Activated B cell treated with CpG ODN at 0.5 μM for 24 hours (primary cell): ENCODE results near the gene MYO5A. TPM values are rescaled to one million over a fixed set of nuclear protein-coding genes. Genes with fewer than 3 reads are reported as not detected.

Experiments used
- ATAC-seq: fragments of 200-7000 bp; cut with Tn5 transposase; one replicate; pipeline ENCODE4 v1.10.0; 2021; ENCODE audit warnings: low read depth, mild to moderate bottlenecking, moderate library complexity
- CTCF ChIA-PET: fragments of 350-600 bp; sonication (Branson Sonifier 250); formaldehyde crosslinking; loops from one replicate; lab custom pipeline; 2021; ENCODE audit warnings: antibody characterized with exemption; lab: Charles Lee
- POLR2A ChIA-PET: fragments of 350-600 bp; sonication (Branson Sonifier 250); formaldehyde crosslinking; loops from one replicate; lab custom pipeline; 2021; ENCODE audit warnings: antibody characterized with exemption; lab: Charles Lee
- DNase-seq: peaks from one replicate; pipeline ENCODE4 v3.0.0; 2022
- H3K27ac Mint-ChIP-seq: one replicate; pipeline ENCODE4 v1.8.0; 2020; ENCODE audit warnings: mixed read lengths
- H3K27me3 Mint-ChIP-seq: one replicate; pipeline ENCODE4 v1.8.0; 2021; ENCODE audit warnings: mixed read lengths
- H3K36me3 Mint-ChIP-seq: one replicate; pipeline ENCODE4 v1.8.0; 2021; ENCODE audit warnings: low read depth, mixed read lengths
- H3K4me1 Mint-ChIP-seq: one replicate; pipeline ENCODE4 v1.8.0; 2021; ENCODE audit warnings: mixed read lengths
- H3K4me3 Mint-ChIP-seq: one replicate; pipeline ENCODE4 v1.8.0; 2020; ENCODE audit warnings: mild to moderate bottlenecking, mixed read lengths
- H3K9me3 Mint-ChIP-seq: one replicate; pipeline ENCODE4 v1.8.0; 2020; ENCODE audit warnings: mixed read lengths
- CTCF ChIP-seq: fragments of 200-600 bp; IDR thresholded peaks from one replicate; pipeline ENCODE4 v1.8.0; 2022; ENCODE audit warnings: antibody characterized with exemption, mild to moderate bottlenecking
- intact Hi-C: fragments of 100-400 bp; cut with micrococcal nuclease; formaldehyde crosslinking; loops from one replicate; pipeline ENCODE4 v1.15.1; 2024
- total RNA-seq: library from RNA; stranded (reverse); gene quantifications from 2 replicates; pipeline ENCODE4 v1.2.3, GENCODE V29; 2022

MYO5A gene
- total RNA-seq, 1 donor from 2014 or later, result 49.1 TPM

- Mint-ChIP-seq H3K4me3 (no peak overlapping the region), H3K4me1 (no peaks in the 10 kb centered on the region), H3K27me3 (no peaks in the 10 kb centered on the region), H3K9me3 (no peaks in the 10 kb centered on the region), H3K27ac (no peak overlapping the region), H3K36me3 (peaks cover 75% of the 10 kb centered on the region)
- ATAC-seq (no peak), DNase-seq (no peak)
- TF ChIP-seq CTCF, result no peak
- intact Hi-C loops, result no loop called here
- CTCF ChIA-PET, result no interaction called here
- POLR2A ChIA-PET, result no interaction called here
Observed at GRCh38 chr15:52360229-52361203, 168.2 kb downstream of the MYO5A start.

GRCh38 chr15:52359722-52360121, 169.0 kb downstream of the MYO5A start:
- H3K36me3 Mint-ChIP-seq, result peaks cover 70% of the 10 kb centered on the region
- DNase-seq (no peak), ATAC-seq (no peak)
- no peaks in the 10 kb centered on the region for H3K27me3 Mint-ChIP-seq
- POLR2A ChIA-PET, result no interaction called here
- no peak overlapping the region for H3K27ac Mint-ChIP-seq
- H3K4me3 Mint-ChIP-seq, result no peak overlapping the region
- no peaks in the 10 kb centered on the region for H3K9me3 Mint-ChIP-seq
- no peaks in the 10 kb centered on the region for H3K4me1 Mint-ChIP-seq
- no peak for TF ChIP-seq CTCF
- CTCF ChIA-PET, result no interaction called here
- intact Hi-C loops, result no loop called here

- intact Hi-C loops, result no loop called here
- H3K4me3 Mint-ChIP-seq, result no peak overlapping the region
- H3K27me3 Mint-ChIP-seq, result no peaks in the 10 kb centered on the region
- no peak for TF ChIP-seq CTCF
- DNase-seq (no peak), ATAC-seq (no peak)
- H3K4me1 Mint-ChIP-seq, result no peaks in the 10 kb centered on the region
- ChIA-PET POLR2A (no interaction called here), CTCF (no interaction called here)
- no peaks in the 10 kb centered on the region for H3K9me3 Mint-ChIP-seq
- H3K27ac Mint-ChIP-seq, result no peak overlapping the region
- peaks cover 64% of the 10 kb centered on the region for H3K36me3 Mint-ChIP-seq
Observed at GRCh38 chr15:52357949-52358348, 170.7 kb downstream of the MYO5A start.

GRCh38 chr15:52352086-52352485, 176.6 kb downstream of the MYO5A start:
- H3K27ac Mint-ChIP-seq, result no peak overlapping the region
- H3K36me3 Mint-ChIP-seq, result peaks cover 62% of the 10 kb centered on the region
- ChIA-PET CTCF (no interaction called here), POLR2A (no interaction called here)
- no peak for TF ChIP-seq CTCF
- no peaks in the 10 kb centered on the region for H3K9me3 Mint-ChIP-seq
- H3K4me3 Mint-ChIP-seq, result no peak overlapping the region
- no peaks in the 10 kb centered on the region for H3K27me3 Mint-ChIP-seq
- intact Hi-C loops, result no loop called here
- ATAC-seq (no peak), DNase-seq (no peak)
- no peaks in the 10 kb centered on the region for H3K4me1 Mint-ChIP-seq

GRCh38 chr15:52351206-52351908, 177.3 kb downstream of the MYO5A start:
- no peak for TF ChIP-seq CTCF
- POLR2A ChIA-PET, result no interaction called here
- intact Hi-C loops, result no loop called here
- H3K27ac Mint-ChIP-seq, result no peak overlapping the region
- no peaks in the 10 kb centered on the region for H3K9me3 Mint-ChIP-seq
- CTCF ChIA-PET, result interaction anchor here (1.2 kb wide), 1 partner anchor 273 kb away, joined by 3 read pairs; no protein-coding TSS in a partner anchor
- no peaks in the 10 kb centered on the region for H3K4me1 Mint-ChIP-seq
- DNase-seq, result no peak
- no peak for ATAC-seq
- H3K36me3 Mint-ChIP-seq, result peaks cover 68% of the 10 kb centered on the region
- H3K4me3 Mint-ChIP-seq, result no peak overlapping the region
- no peaks in the 10 kb centered on the region for H3K27me3 Mint-ChIP-seq
